HG03135 (cell line): ENCODE data around the gene SERTAD1.
A peak's percentile ranks its signal among the peaks of the same experiment; 100 is the strongest.

ENCODE experiments used
- ATAC-seq: cut with Tn5 transposase; IDR thresholded peaks from one replicate; pipeline ENCODE4 v1.9.1; 2021; ENCODE audit warnings: mild to moderate bottlenecking, moderate library complexity; ENCODE audit not compliant: unreplicated experiment

Gene SERTAD1

GRCh38 chr19:40407714-40408597, 17.8 kb downstream of the SERTAD1 start:
- ATAC-seq = no peak

- ATAC-seq = peak; percentile 63
These were observed 22.4 kb downstream of the SERTAD1 start for GRCh38 chr19:40403262-40403984.

DNA sequence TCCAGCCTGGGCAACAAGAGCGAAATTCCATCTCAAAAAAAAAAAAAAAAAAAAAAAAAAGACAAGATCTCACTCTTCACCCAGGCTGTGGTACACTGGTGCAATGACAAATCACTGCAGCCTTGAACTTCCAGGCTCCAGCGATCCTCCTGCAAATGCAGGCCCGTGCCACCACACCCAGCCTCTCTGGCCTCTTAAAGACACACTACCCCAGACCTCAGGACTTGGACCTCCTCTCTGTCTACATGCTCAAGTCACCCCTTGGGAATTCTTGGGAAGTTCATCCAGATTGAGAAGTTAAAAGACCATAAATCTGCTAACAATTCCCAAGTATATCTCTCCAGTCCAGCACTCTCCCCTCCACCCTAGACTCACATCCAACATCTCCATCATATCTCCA, 25.2 kb downstream of the SERTAD1 start:
- no peak for ATAC-seq

DNA sequence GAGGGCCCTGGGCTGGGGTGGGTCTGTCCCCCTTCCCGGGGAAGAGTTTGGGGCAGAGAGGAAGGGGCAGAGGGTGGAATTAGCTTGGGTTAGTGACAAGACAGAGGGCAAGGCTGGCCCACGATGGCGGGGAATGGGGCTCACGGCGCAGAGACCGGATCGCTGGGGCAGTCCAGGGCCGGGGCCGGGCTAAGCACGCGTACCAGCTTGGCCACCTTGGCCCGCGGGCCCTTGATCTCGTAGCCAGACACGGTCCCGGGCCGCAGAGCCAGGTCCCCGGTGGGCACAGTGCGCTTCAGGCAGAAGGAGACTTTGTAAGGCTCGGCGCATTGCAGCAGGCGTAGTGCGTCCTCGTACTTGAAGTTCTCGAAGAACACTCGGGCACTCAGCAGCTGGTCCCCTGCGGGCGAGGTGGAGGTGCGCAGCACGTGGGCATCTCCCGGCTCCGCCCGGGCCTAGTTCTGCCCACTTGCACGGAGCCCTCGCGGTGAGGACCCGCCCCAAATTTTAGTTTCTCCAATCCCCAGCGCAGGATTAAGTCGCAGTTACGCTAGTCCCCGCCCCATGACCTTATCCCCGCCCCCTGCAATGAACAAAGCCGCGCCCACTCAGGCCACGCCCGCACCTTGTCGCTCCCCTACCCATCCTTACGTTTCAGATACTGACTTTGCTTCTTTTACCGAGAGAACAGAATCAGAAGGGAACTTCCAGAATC, 27.2 kb downstream of the SERTAD1 start:
- no peak for ATAC-seq

GRCh38 chr19:40397568-40397906, 28.3 kb downstream of the SERTAD1 start:
- ATAC-seq = no peak

- ATAC-seq = no peak
These were observed 28.8 kb downstream of the SERTAD1 start for GRCh38 chr19:40396886-40397567.

DNA sequence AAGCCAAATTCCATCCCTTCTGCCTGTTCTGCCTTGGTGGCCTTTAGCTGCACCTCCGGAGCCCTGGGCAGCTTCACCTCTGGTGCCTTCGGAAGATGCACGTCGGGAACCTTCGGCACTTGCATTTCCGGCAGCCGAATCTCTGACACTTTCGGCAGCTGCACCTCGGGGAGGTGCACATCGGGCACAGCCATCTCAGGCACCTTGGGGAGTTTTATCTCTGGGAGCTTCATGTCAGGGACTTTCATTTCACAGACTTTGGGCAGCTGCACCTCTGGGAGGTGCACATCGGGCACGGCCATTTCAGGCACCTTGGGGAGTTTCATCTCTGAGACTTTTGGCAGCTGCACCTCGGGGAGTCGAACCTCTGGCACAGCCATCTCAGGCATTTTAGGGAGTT, 29.8 kb downstream of the SERTAD1 start:
- ATAC-seq = no peak

DNA sequence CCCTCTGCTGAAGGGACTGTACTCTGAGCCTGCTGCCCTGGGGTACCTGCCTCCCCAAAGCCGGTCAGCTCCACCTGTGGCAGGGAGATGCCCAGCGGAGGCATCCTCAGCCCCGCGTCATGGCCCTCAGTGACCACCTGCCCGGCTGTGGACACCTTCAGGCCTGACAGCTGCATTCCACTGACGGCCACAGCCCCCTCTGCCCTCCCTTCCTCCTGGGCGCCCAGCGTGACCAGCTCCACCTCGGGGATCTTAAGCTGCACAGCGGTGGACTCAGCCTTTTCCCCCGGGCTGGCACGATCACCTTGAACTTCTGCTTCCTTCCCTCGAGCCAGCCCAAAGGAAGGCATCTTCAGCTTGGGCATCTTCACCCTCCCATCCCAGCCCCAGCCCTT, 31.0 kb downstream of the SERTAD1 start:
- no peak for ATAC-seq

DNA sequence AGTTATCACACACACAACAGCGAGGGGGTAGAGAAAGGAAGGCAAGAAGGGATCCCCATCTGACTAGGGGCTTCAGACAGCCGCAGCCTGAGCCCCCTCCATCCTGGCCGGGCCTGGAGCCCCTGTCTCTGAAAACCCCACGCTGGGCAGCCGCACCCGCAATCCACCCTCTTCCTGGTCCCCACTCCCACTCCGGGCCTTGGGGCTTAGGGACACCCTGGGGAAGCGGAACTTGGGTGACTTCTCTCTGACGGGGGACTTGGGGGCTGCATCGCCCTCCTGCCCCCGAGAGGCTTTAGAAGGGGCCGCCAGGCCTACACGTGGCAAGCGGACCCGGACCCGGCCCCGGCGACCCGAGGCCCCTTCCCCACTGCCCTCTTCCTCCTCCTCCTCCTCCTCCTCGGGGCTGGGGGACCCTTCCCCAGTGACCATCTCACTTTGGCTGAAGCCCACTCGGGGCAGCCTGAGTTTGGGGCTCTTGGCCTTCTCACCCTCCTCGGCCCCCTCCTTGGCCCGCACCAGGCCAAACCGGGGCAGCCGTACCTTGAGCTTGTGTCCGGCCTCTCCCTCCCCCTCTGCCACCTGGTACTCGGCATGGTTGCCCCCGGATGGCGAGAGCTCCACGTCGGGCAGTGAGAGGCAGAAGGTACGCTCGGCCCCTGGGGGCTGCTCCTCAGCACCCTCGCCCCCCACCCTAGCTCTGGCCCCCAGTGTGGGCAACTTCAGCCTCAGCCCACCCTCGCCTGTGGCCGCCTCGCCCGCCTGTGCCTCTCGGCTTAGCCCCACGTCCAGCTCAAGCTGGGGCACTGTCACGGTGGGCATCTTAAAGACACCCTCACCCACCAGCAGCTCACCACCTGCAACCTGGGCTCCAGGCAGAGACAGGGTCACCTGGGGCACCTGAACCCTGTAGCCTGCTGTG, 31.6 kb downstream of the SERTAD1 start:
- no peak for ATAC-seq

DNA sequence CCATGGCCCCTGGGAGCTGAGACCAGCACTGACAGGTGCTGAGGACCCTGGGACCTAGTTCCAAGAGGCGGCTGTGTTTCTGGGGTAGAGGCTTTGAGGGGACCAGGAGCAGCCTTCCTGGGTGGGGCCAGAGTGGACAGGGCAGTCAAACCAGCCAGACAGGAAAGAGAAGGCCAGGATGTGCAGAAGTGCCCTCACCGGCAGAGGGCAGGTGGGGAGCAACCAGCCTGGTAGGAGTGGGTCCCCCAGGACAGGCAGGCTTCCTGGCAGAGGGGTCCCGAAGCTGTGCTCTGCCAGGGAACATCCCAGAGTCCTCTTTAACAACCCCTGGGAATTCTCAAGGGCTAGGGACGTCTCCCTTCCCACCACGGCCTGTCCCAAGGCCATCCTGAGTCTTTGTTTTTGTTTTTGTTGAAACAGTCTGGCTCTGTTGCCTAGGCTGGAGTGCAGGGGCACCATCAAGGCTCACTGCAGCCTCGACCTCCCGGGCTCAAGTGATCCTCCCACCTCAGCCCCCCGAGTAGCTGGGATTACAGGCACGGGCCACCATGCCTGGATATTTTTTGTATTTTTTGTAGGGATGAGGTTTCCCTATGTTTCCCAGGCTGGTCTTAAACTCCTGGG, 32.8 kb downstream of the SERTAD1 start:
- ATAC-seq = no peak

- ATAC-seq = no peak
These were observed 33.7 kb downstream of the SERTAD1 start for GRCh38 chr19:40392123-40392522.

- no peak for ATAC-seq
These were observed 35.6 kb downstream of the SERTAD1 start, which contains the start of gene HIPK4 for GRCh38 chr19:40390084-40390742. Gene HIPK4 (minus strand): TSS chr19:40390181. CDS start chr19:40389902, 279 bp downstream.

DNA sequence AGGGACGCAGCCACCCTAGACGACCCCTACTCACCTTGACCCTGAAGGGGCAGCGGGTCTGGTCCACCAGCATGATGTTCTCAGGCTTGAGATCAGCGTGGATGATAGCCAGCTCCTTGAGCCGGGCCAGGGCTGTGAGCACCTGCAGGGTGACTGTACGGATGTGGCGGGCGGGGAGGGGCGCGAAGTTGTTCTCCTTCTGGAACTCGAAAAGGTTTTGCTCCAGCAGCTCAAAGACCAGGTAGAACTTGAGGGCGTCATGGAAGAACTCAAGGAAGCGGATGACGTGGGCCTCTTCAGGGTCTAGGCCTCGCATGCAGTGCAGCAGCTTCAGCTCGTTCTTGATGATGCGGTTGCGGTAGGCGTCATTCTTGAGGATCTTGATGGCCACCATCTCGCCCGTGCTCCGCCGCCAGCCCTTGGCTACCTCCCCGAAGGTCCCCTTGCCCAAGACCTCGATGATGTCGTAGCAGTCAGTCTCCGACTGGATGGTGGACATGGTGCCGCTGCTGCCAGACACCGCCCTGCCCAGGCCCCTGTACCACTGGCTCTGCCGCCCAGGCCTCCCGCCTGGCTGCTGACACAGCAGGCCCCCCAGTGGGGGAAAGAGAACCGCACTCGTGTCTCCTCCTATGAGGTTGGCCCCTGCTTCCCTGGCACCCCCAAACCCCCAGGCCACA, 36.2 kb downstream of the SERTAD1 start:
- ATAC-seq = no peak

- ATAC-seq = no peak
These were observed 37.3 kb downstream of the SERTAD1 start for GRCh38 chr19:40388481-40388880.

- ATAC-seq = no peak
These were observed 38.6 kb downstream of the SERTAD1 start for GRCh38 chr19:40387155-40387554.

GRCh38 chr19:40383668-40384248, 42.0 kb downstream of the SERTAD1 start:
- no peak for ATAC-seq

DNA sequence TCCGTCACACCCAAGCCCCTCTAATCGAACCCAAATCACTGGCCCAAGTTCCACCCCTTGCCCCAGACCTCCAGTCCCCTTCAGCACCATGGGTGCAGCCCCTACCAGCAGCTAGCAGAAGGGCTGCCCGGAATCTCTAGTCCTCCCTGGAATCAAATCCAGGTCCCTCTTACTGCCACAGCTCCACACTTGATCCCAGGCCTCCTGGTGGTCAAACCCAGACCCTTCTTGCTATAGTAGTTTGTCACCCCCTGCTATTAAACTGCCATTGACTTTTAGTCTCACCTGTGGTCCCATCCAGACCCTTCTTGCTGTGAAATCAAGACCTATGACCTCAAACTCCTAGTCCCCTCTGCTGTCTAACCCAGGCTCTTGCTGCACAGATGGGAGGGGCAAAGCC, 44.5 kb downstream of the SERTAD1 start:
- no peak for ATAC-seq
